ENCODE results near the gene TRIM46.
A peak's percentile ranks its signal among the peaks of the same experiment; 100 is the strongest.
"Not testable (repeated sequence)": the region's sequence is repeated elsewhere in the genome, so short reads cannot be mapped to it uniquely, and the experiment has no call there.

TRIM46 gene

GRCh38 chr1:155188268-155188667 lies 14.6 kb downstream of the TRIM46 start:
- no peak overlapping the region for H3K4me3 ChIP-seq (ENCODE audit: low read depth, low read length)
- CTCF ChIA-PET = interaction anchor here (1.0 to 1.1 kb wide), 2 partner anchors 13 to 16 kb away, joined by 4 read pairs; partner anchors contain the start of gene KRTCAP2
- no peak for TF ChIP-seq CTCF (IDR thresholded peaks at IDR 0.05; ENCODE audit: insufficient read depth, low read length, missing control alignments)
- POLR2A ChIA-PET = no interaction called here
- no peak for DNase-seq (ENCODE audit: low read depth, low spot score)

GRCh38 chr1:155189926-155190325 lies 16.3 kb downstream of the TRIM46 start:
- H3K4me3 ChIP-seq (ENCODE audit: low read depth, low read length); CTCF ChIA-PET; DNase-seq (ENCODE audit: low read depth, low spot score); POLR2A ChIA-PET: not testable (repeated sequence)

GRCh38 chr1:155191904-155192303 lies 18.3 kb downstream of the TRIM46 start:
- TF ChIP-seq CTCF (IDR thresholded peaks at IDR 0.05; ENCODE audit: insufficient read depth, low read length, missing control alignments) = no peak
- ChIA-PET POLR2A (interaction anchor here (0.8 kb wide), 1 partner anchor 19 kb away, joined by 4 read pairs; the partner anchor contains the start of gene KRTCAP2), CTCF (interaction anchor here (2.2 to 8.2 kb wide), 5 partner anchors 7 to 18 kb away, joined by 16 to 144 read pairs (median 54); partner anchors contain the start of genes KRTCAP2, MTX1, THBS3 and TRIM46)
- no peak overlapping the region for H3K4me3 ChIP-seq (ENCODE audit: low read depth, low read length)
- no peak for DNase-seq (ENCODE audit: low read depth, low spot score)

- CTCF ChIA-PET = interaction anchor here (0.7 to 8.2 kb wide), 23 partner anchors 8 to 460 kb away, joined by 3 to 144 read pairs (median 5); partner anchors contain the start of genes KRTCAP2, MTX1, PBXIP1 and THBS3
- POLR2A ChIA-PET = interaction anchor here (0.8 to 3.7 kb wide), 6 partner anchors 8 to 32 kb away, joined by 4 to 45 read pairs (median 11); partner anchors contain the start of genes KRTCAP2, MTX1 and THBS3
- no peak for TF ChIP-seq CTCF (IDR thresholded peaks at IDR 0.05; ENCODE audit: insufficient read depth, low read length, missing control alignments)
- H3K4me3 ChIP-seq (ENCODE audit: low read depth, low read length) = peak overlapping the region; percentile 66
- no peak for DNase-seq (ENCODE audit: low read depth, low spot score)
Observed at GRCh38 chr1:155192346-155193274, 19.0 kb downstream of the TRIM46 start.

- no peak for DNase-seq (ENCODE audit: low read depth, low spot score)
- H3K4me3 ChIP-seq (ENCODE audit: low read depth, low read length) = peak overlapping the region; percentile 66
- POLR2A ChIA-PET = interaction anchor here (1.0 to 3.7 kb wide), 8 partner anchors 8 to 48 kb away, joined by 3 to 45 read pairs (median 8); partner anchors contain the start of genes KRTCAP2, MTX1 and THBS3
- peak; percentile 99 for TF ChIP-seq CTCF (IDR thresholded peaks at IDR 0.05; ENCODE audit: insufficient read depth, low read length, missing control alignments)
- CTCF ChIA-PET = interaction anchor here (0.7 to 8.2 kb wide), 26 partner anchors 9 to 459 kb away, joined by 3 to 144 read pairs (median 4); partner anchors contain the start of genes KRTCAP2, MTX1, PBXIP1 and THBS3
Observed at GRCh38 chr1:155193275-155193990, 19.8 kb downstream of the TRIM46 start.

- DNase-seq (ENCODE audit: low read depth, low spot score) = not testable (repeated sequence)
- ChIA-PET CTCF (interaction anchor here (0.8 to 8.2 kb wide), 27 partner anchors 9 to 459 kb away, joined by 3 to 144 read pairs (median 5); partner anchors contain the start of genes KRTCAP2, MTX1, THBS3 and TRIM46), POLR2A (interaction anchor here (1.0 to 3.7 kb wide), 9 partner anchors 8 to 48 kb away, joined by 3 to 45 read pairs (median 8); partner anchors contain the start of genes KRTCAP2, MTX1 and THBS3)
- H3K4me3 ChIP-seq (ENCODE audit: low read depth, low read length) = peak overlapping the region; percentile 66
Observed at GRCh38 chr1:155193991-155194240, 20.3 kb downstream of the TRIM46 start.
